SU-DHL-6 (cell line): ENCODE results near the gene CALCR.

Experiments
- H2AFZ ChIP-seq: fragments of 200-600 bp; sonication (generic); 2 replicates; pipeline ENCODE4 v1.6.1; 2014; ENCODE audit warnings: low read depth, mild to moderate bottlenecking, moderate library complexity, mixed read lengths, antibody characterized with exemption, low read length; ENCODE audit not compliant: severe bottlenecking
- H3F3A ChIP-seq: fragments of 200-600 bp; shearing (Covaris generic); 2 replicates; pipeline ENCODE4 v1.6.0; 2016; ENCODE audit warnings: antibody characterized with exemption, mild to moderate bottlenecking; ENCODE audit not compliant: insufficient read depth
- H3K27ac ChIP-seq: fragments of 200-600 bp; sonication (generic); 2 replicates; pipeline ENCODE4 v1.5.1; 2016; ENCODE audit warnings: low read depth, mild to moderate bottlenecking, low read length, moderate library complexity, mixed read lengths
- H3K27me3 ChIP-seq: fragments of 200-600 bp; sonication (generic), shearing (Covaris generic); 2 replicates; pipeline ENCODE4 v1.6.0; 2014; ENCODE audit warnings: mild to moderate bottlenecking, low read length
- H3K36me3 ChIP-seq: fragments of 200-600 bp; sonication (generic); 2 replicates; pipeline ENCODE4 v1.6.1; 2014; ENCODE audit warnings: mild to moderate bottlenecking, low read length, mixed read lengths
- H3K4me2 ChIP-seq: fragments of 300-600, 200-600 bp; shearing (Covaris generic), sonication (generic); 2 replicates; pipeline ENCODE4 v1.6.0; 2014; ENCODE audit warnings: low read length, low read depth, mild to moderate bottlenecking; ENCODE audit not compliant: poor library complexity, severe bottlenecking
- H3K4me3 ChIP-seq: fragments of 200-600 bp; sonication (generic); 2 replicates; pipeline ENCODE4 v1.5.1; 2014; ENCODE audit warnings: antibody characterized with exemption, low read length, mild to moderate bottlenecking, mixed read lengths; ENCODE audit not compliant: insufficient read depth, poor library complexity, severe bottlenecking
- H3K79me2 ChIP-seq: fragments of 200-600 bp; sonication (generic); 2 replicates; pipeline ENCODE4 v1.6.1; 2014; ENCODE audit warnings: mild to moderate bottlenecking, low read length, moderate library complexity; ENCODE audit not compliant: insufficient read depth
- H3K9ac ChIP-seq: fragments of 200-600 bp; sonication (generic); 2 replicates; pipeline ENCODE4 v1.7.0; 2014; ENCODE audit warnings: mild to moderate bottlenecking, low read length
- H3K9me2 ChIP-seq: fragments of 200-600 bp; sonication (generic); replicated peaks from 2 replicates; pipeline ENCODE4 v1.6.1; 2014; ENCODE audit warnings: low read length; ENCODE audit not compliant: insufficient read depth
- H3K9me3 ChIP-seq: fragments of 200-600 bp; sonication (generic); 2 replicates; pipeline ENCODE4 v1.6.1; 2014; ENCODE audit warnings: low read length, mixed read lengths; ENCODE audit not compliant: insufficient read depth
- H4K20me1 ChIP-seq: fragments of 200-600 bp; sonication (generic); 2 replicates; pipeline ENCODE4 v1.6.1; 2014; ENCODE audit warnings: low read depth, mild to moderate bottlenecking, antibody characterized with exemption, low read length, moderate library complexity, mixed read lengths
- CTCF ChIP-seq: fragments of 200-600 bp; sonication (generic); IDR thresholded peaks from one replicate; pipeline ENCODE4 v1.5.1; 2017; ENCODE audit warnings: antibody characterized with exemption, mild to moderate bottlenecking, low read length, moderate library complexity; ENCODE audit not compliant: insufficient read depth, poor library complexity, severe bottlenecking
- EZH2phosphoT487 ChIP-seq: fragments of 200-600 bp; sonication (generic), shearing (Covaris generic); conservative IDR thresholded peaks from 2 replicates; pipeline ENCODE4 v1.6.1; 2018; ENCODE audit warnings: mild to moderate bottlenecking, antibody characterized with exemption, low read length, moderate library complexity, mixed read lengths

The CALCR gene

GRCh38 chr7:93579431-93579830, 4.9 kb upstream of the CALCR start:
- H3K36me3 ChIP-seq = no peaks in the 10 kb centered on the region
- H3K9ac ChIP-seq = no peak overlapping the region
- H3K4me3 ChIP-seq = no peak overlapping the region
- no peaks in the 10 kb centered on the region for H3K27me3 ChIP-seq
- no peaks in the 10 kb centered on the region for H3K9me2 ChIP-seq
- H4K20me1 ChIP-seq = no peaks in the 10 kb centered on the region
- no peaks in the 10 kb centered on the region for H3K79me2 ChIP-seq
- no peaks in the 10 kb centered on the region for H3F3A ChIP-seq
- no peak overlapping the region for H3K4me2 ChIP-seq
- no peak overlapping the region for H3K27ac ChIP-seq
- H2AFZ ChIP-seq = no peak overlapping the region
- no peaks in the 10 kb centered on the region for H3K9me3 ChIP-seq
- no peak for TF ChIP-seq EZH2phosphoT487
- TF ChIP-seq CTCF = no peak

GRCh38 chr7:93578762-93579161, 4.2 kb upstream of the CALCR start:
- H3K4me3 ChIP-seq = no peak overlapping the region
- H3K9me3 ChIP-seq = no peaks in the 10 kb centered on the region

GRCh38 chr7:93575555-93576399, 1.3 kb upstream of the CALCR start:
- Histone ChIP-seq H3F3A (no peaks in the 10 kb centered on the region), H2AFZ (no peak overlapping the region), H3K9ac (no peak overlapping the region), H3K4me2 (no peak overlapping the region), H3K27ac (no peak overlapping the region), H3K27me3 (no peaks in the 10 kb centered on the region), H3K79me2 (no peaks in the 10 kb centered on the region), H4K20me1 (no peaks in the 10 kb centered on the region), H3K9me2 (no peaks in the 10 kb centered on the region), H3K4me3 (no peak overlapping the region), H3K9me3 (no peaks in the 10 kb centered on the region), H3K36me3 (no peaks in the 10 kb centered on the region)
- TF ChIP-seq EZH2phosphoT487 = no peak
- TF ChIP-seq CTCF = no peak

More at GRCh38 chr7:93578762-93579161, 4.2 kb upstream of the CALCR start:
- Histone ChIP-seq H3K27me3 (no peaks in the 10 kb centered on the region), H3K9me2 (no peaks in the 10 kb centered on the region), H4K20me1 (no peaks in the 10 kb centered on the region), H3K79me2 (no peaks in the 10 kb centered on the region), H3K4me2 (no peak overlapping the region), H2AFZ (no peak overlapping the region), H3K27ac (no peak overlapping the region), H3K9ac (no peak overlapping the region), H3F3A (no peaks in the 10 kb centered on the region), H3K36me3 (no peaks in the 10 kb centered on the region)
- no peak for TF ChIP-seq CTCF
- TF ChIP-seq EZH2phosphoT487 = no peak
